Nephron (organoid): ENCODE data around the gene SLC25A39.
A peak's percentile ranks its signal among the peaks of the same experiment; 100 is the strongest.
"Not testable (repeated sequence)": the region's sequence is repeated elsewhere in the genome, so short reads cannot be mapped to it uniquely, and the experiment has no call there.

Experiments
- H3K27ac Mint-ChIP-seq, 3 experiments: 2 replicates each; pipeline ENCODE4 v1.8.0; 2020; ENCODE audit warnings: mixed read lengths in 3 of 3, mild to moderate bottlenecking in 2 of 3, moderate library complexity in 1 of 3
- H3K27me3 Mint-ChIP-seq: 2 replicates; pipeline ENCODE4 v1.8.0; 2021; ENCODE audit warnings: low read depth, mild to moderate bottlenecking, moderate library complexity, mixed read lengths
- H3K36me3 Mint-ChIP-seq: 2 replicates; pipeline ENCODE4 v1.8.0; 2020; ENCODE audit warnings: low read depth, mixed read lengths
- H3K4me1 Mint-ChIP-seq: 2 replicates; pipeline ENCODE4 v1.8.0; 2020; ENCODE audit warnings: mixed read lengths
- H3K4me3 Mint-ChIP-seq, 3 experiments: 2 replicates each; pipeline ENCODE4 v1.8.0; 2020; ENCODE audit warnings: mild to moderate bottlenecking in 3 of 3, mixed read lengths in 3 of 3, moderate library complexity in 2 of 3
- H3K9me3 Mint-ChIP-seq: 2 replicates; pipeline ENCODE4 v1.8.0; 2020; ENCODE audit warnings: mixed read lengths
- CTCF ChIP-seq, 3 experiments: fragments of 200-600 bp; sonication (generic); IDR thresholded peaks; one replicate each; pipeline ENCODE4 v1.5.0; 2021; ENCODE audit warnings: antibody characterized with exemption in 3 of 3; ENCODE audit not compliant: unreplicated experiment in 3 of 3

SLC25A39 gene

GRCh38 chr17:44346064-44346844, 21.6 kb upstream of the SLC25A39 start:
- Mint-ChIP-seq H3K9me3 (no peaks in the 10 kb centered on the region), H3K27ac (peak overlapping the region in 1 of 3 experiments; percentile 92), H3K4me1 (peaks cover 9% of the 10 kb centered on the region), H3K27me3 (peaks cover 14% of the 10 kb centered on the region), H3K4me3 (peak overlapping the region; percentile 91 to 97 (median 96)), H3K36me3 (no peaks in the 10 kb centered on the region)
- no peak for TF ChIP-seq CTCF (IDR thresholded peaks at IDR 0.05; ENCODE audit: unreplicated experiment in 3 of 3)

- peak; percentile 46 to 51 (median 47) for TF ChIP-seq CTCF (IDR thresholded peaks at IDR 0.05; ENCODE audit: unreplicated experiment in 3 of 3)
- Mint-ChIP-seq H3K36me3 (no peaks in the 10 kb centered on the region), H3K27me3 (peaks cover 14% of the 10 kb centered on the region), H3K4me3 (peak overlapping the region; percentile 91 to 97 (median 96)), H3K27ac (peak overlapping the region; percentile 83 to 92 (median 87)), H3K4me1 (peaks cover 16% of the 10 kb centered on the region), H3K9me3 (no peaks in the 10 kb centered on the region)
Observed at GRCh38 chr17:44345454-44346026, 20.9 kb upstream of the SLC25A39 start.

GRCh38 chr17:44344939-44345453, 20.4 kb upstream of the SLC25A39 start, which contains the start of gene GRN:
GRN (plus strand) TSS chr17:44345302; CDS start chr17:44349165, 3,863 bp downstream.
- no peak for TF ChIP-seq CTCF (IDR thresholded peaks at IDR 0.05; ENCODE audit: unreplicated experiment in 3 of 3)
- Mint-ChIP-seq H3K4me3 (peak within 1 kb of the TSS; percentile 91 to 97 (median 96)), H3K27ac (peak within 1 kb of the TSS; percentile 83 to 92 (median 87))

GRCh38 chr17:44343510-44344209, 19.0 kb upstream of the SLC25A39 start:
- H3K4me3 Mint-ChIP-seq: peak overlapping the region in 1 of 3 experiments; percentile 21
- H3K4me1 Mint-ChIP-seq: peaks cover 22% of the 10 kb centered on the region
- peak overlapping the region in 2 of 3 experiments; percentile 40 to 83 for H3K27ac Mint-ChIP-seq
- H3K36me3 Mint-ChIP-seq: no peaks in the 10 kb centered on the region
- no peak for TF ChIP-seq CTCF (IDR thresholded peaks at IDR 0.05; ENCODE audit: unreplicated experiment in 3 of 3)
- H3K27me3 Mint-ChIP-seq: peaks cover 14% of the 10 kb centered on the region
- H3K9me3 Mint-ChIP-seq: no peaks in the 10 kb centered on the region

More at GRCh38 chr17:44344939-44345453, 20.4 kb upstream of the SLC25A39 start, which contains the start of gene GRN:
- Mint-ChIP-seq H3K27me3 (peaks cover 14% of the 10 kb centered on the region), H3K9me3 (no peaks in the 10 kb centered on the region), H3K36me3 (no peaks in the 10 kb centered on the region), H3K4me1 (peaks cover 21% of the 10 kb centered on the region)

GRCh38 chr17:44340553-44340952, 15.9 kb upstream of the SLC25A39 start:
- not testable (repeated sequence) for H3K9me3 Mint-ChIP-seq
- H3K4me1 Mint-ChIP-seq: peaks cover 38% of the 10 kb centered on the region

GRCh38 chr17:44338702-44339101, 14.1 kb upstream of the SLC25A39 start:
- Mint-ChIP-seq H3K9me3 (no peaks in the 10 kb centered on the region), H3K27me3 (peaks cover 14% of the 10 kb centered on the region), H3K27ac (peak overlapping the region in 2 of 3 experiments; percentile 27 to 64), H3K36me3 (no peaks in the 10 kb centered on the region), H3K4me3 (peak overlapping the region in 1 of 3 experiments; percentile 28), H3K4me1 (peaks cover 30% of the 10 kb centered on the region)
- TF ChIP-seq CTCF (IDR thresholded peaks at IDR 0.05; ENCODE audit: unreplicated experiment in 3 of 3): no peak

More at GRCh38 chr17:44340553-44340952, 15.9 kb upstream of the SLC25A39 start:
- Mint-ChIP-seq H3K27ac (peak overlapping the region in 1 of 3 experiments; percentile 49), H3K27me3 (peaks cover 14% of the 10 kb centered on the region)
- not testable (repeated sequence) for H3K36me3 Mint-ChIP-seq, H3K4me3 Mint-ChIP-seq
